Activated gamma-delta T cell treated with Interleukin-2 at 50 U/mL for 16 hours (primary cell): ENCODE results near the gene FBLN1.
"Not testable (repeated sequence)": the region's sequence is repeated elsewhere in the genome, so short reads cannot be mapped to it uniquely, and the experiment has no call there.

ENCODE experiments used
- DNase-seq: peaks from one replicate; pipeline ENCODE4 v3.0.0-alpha.2; 2020

FBLN1 gene

GRCh38 chr22:45620706-45621105, 118.0 kb downstream of the FBLN1 start:
- DNase-seq: no peak

- no peak for DNase-seq
Measured at GRCh38 chr22:45621836-45622600, 119.3 kb downstream of the FBLN1 start.

- DNase-seq: not testable (repeated sequence)
Measured at GRCh38 chr22:45623464-45624145, 120.9 kb downstream of the FBLN1 start.

GRCh38 chr22:45626198-45626651, 123.5 kb downstream of the FBLN1 start:
- no peak for DNase-seq

- no peak for DNase-seq
Measured at GRCh38 chr22:45627489-45628233, 125.0 kb downstream of the FBLN1 start.

GRCh38 chr22:45628515-45628914, 125.8 kb downstream of the FBLN1 start:
- DNase-seq: no peak

GRCh38 chr22:45629469-45630089, 126.9 kb downstream of the FBLN1 start:
- no peak for DNase-seq

- DNase-seq: no peak
Measured at GRCh38 chr22:45630436-45630835, 127.8 kb downstream of the FBLN1 start.

GRCh38 chr22:45631140-45631840, 128.6 kb downstream of the FBLN1 start:
- no peak for DNase-seq

- DNase-seq: no peak
Measured at GRCh38 chr22:45631841-45632238, 129.2 kb downstream of the FBLN1 start.

GRCh38 chr22:45632791-45633515, 130.3 kb downstream of the FBLN1 start:
- no peak for DNase-seq

GRCh38 chr22:45636683-45637082, 134.0 kb downstream of the FBLN1 start:
- no peak for DNase-seq

- no peak for DNase-seq
Measured at GRCh38 chr22:45638197-45638596, 135.5 kb downstream of the FBLN1 start.

GRCh38 chr22:45638834-45639746, 136.4 kb downstream of the FBLN1 start:
- no peak for DNase-seq

- no peak for DNase-seq
Measured at GRCh38 chr22:45639747-45640102, 137.0 kb downstream of the FBLN1 start.

GRCh38 chr22:45640291-45640940, 137.7 kb downstream of the FBLN1 start:
- no peak for DNase-seq

- no peak for DNase-seq
Measured at GRCh38 chr22:45640941-45641621, 138.4 kb downstream of the FBLN1 start.

GRCh38 chr22:45642986-45643385, 140.3 kb downstream of the FBLN1 start:
- no peak for DNase-seq

- no peak for DNase-seq
Measured at GRCh38 chr22:45644714-45645113, 142.0 kb downstream of the FBLN1 start.

GRCh38 chr22:45645150-45645525, 142.5 kb downstream of the FBLN1 start:
- no peak for DNase-seq
